H1 (cell line): Measurements from ENCODE around the gene IL18R1. TPM values are rescaled to one million over a fixed set of nuclear protein-coding genes. Genes with fewer than 3 reads are reported as not detected.

Source experiments
- CTCF ChIA-PET: fragments of 300-600 bp; sonication (Branson Sonifier 250); formaldehyde crosslinking; loops from one replicate; lab custom pipeline; 2021; ENCODE audit not compliant: partially characterized antibody; lab: Charles Lee
- POLR2A ChIA-PET: fragments of 300-600 bp; sonication (Branson Sonifier 250); formaldehyde crosslinking; loops from one replicate; lab custom pipeline; 2021; ENCODE audit warnings: inconsistent platforms; ENCODE audit not compliant: partially characterized antibody; lab: Charles Lee
- DNase-seq, 2 experiments: peaks; one replicate each; pipeline versions ENCODE4 v3.0.0 to v3.0.0-alpha.2; 2010 to 2022; ENCODE audit warnings: low spot score in 2 of 2, low read depth in 1 of 2, mixed read lengths in 1 of 2
- FAIRE-seq: peaks from 2 replicates; lab custom pipeline; 2011; peaks lifted over from hg19 to GRCh38; lab: Jason Lieb, UNC
- H2AFZ ChIP-seq: 2 replicates; pipeline ENCODE4 v1.8.1; 2012; ENCODE audit warnings: low read length, inconsistent platforms
- H2AK5ac ChIP-seq: 2 replicates; pipeline ENCODE4 v1.6.1; 2013; ENCODE audit warnings: low read depth, low read length
- H2BK120ac ChIP-seq: replicated peaks from 2 replicates; pipeline ENCODE3; 2013; ENCODE audit warnings: low read depth, low read length, inconsistent platforms
- H2BK12ac ChIP-seq: 2 replicates; pipeline ENCODE4 v1.6.1; 2013; ENCODE audit warnings: low read depth, low read length
- H2BK15ac ChIP-seq: 2 replicates; pipeline ENCODE4 v1.6.1; 2013; ENCODE audit warnings: low read length
- H2BK20ac ChIP-seq: 2 replicates; pipeline ENCODE4 v1.6.1; 2013; ENCODE audit warnings: low read length
- H2BK5ac ChIP-seq: 2 replicates; pipeline ENCODE4 v1.6.1; 2013; ENCODE audit warnings: low read depth, low read length
- H3K14ac ChIP-seq: 2 replicates; pipeline ENCODE4 v1.6.1; 2013; ENCODE audit warnings: inconsistent platforms; ENCODE audit not compliant: insufficient read length
- H3K18ac ChIP-seq: 2 replicates; pipeline ENCODE4 v1.6.1; 2013; ENCODE audit warnings: low read length; ENCODE audit errors: extremely low read depth
- H3K23ac ChIP-seq: 2 replicates; pipeline ENCODE4 v1.6.1; 2013; ENCODE audit warnings: inconsistent platforms; ENCODE audit not compliant: insufficient read length
- H3K23me2 ChIP-seq: 2 replicates; pipeline ENCODE4 v1.6.1; 2013; ENCODE audit warnings: low read depth, low read length
- H3K27ac ChIP-seq: 2 replicates; pipeline ENCODE4 v1.6.1; 2011; ENCODE audit warnings: low read depth, low read length, inconsistent platforms
- H3K27me3 ChIP-seq, 4 experiments: replicated peaks in 1 of 4; 1 replicate in 1 of 4; 2 replicates in 3 of 4; pipeline versions ENCODE4 v1.6.1 to v1.8.1; 2011 to 2013; ENCODE audit warnings: low read length in 3 of 4, mild to moderate bottlenecking in 3 of 4, inconsistent platforms in 2 of 4, mixed read lengths in 2 of 4, moderate library complexity in 1 of 4; ENCODE audit not compliant: control insufficient read depth in 3 of 4, insufficient read depth in 3 of 4; ENCODE audit errors: extremely low read depth in 1 of 4
- H3K36me3 ChIP-seq, 4 experiments: 2 replicates each; pipeline versions ENCODE4 v1.6.1 to v1.8.1; 2011 to 2013; ENCODE audit warnings: mild to moderate bottlenecking in 4 of 4, low read length in 3 of 4, moderate library complexity in 2 of 4, control low read depth in 1 of 4, inconsistent platforms in 1 of 4; ENCODE audit not compliant: insufficient read depth in 4 of 4, control insufficient read depth in 2 of 4
- H3K4ac ChIP-seq: replicated peaks from 2 replicates; pipeline ENCODE3; 2013; ENCODE audit warnings: low read length, low read depth, mixed read lengths, inconsistent platforms; ENCODE audit not compliant: insufficient read length
- H3K4me1 ChIP-seq, 4 experiments: replicated peaks in 1 of 4; 1 replicate in 1 of 4; 2 replicates in 3 of 4; pipeline versions ENCODE4 v1.6.1 to v1.8.1; 2011 to 2013; ENCODE audit warnings: low read length in 3 of 4, inconsistent platforms in 2 of 4, mixed read lengths in 1 of 4; ENCODE audit not compliant: insufficient read depth in 4 of 4, control insufficient read depth in 3 of 4
- H3K4me2 ChIP-seq, 2 experiments: 2 replicates each; pipeline versions ENCODE4 v1.6.1 to v1.8.1; 2011 to 2013; ENCODE audit warnings: low read depth in 2 of 2, low read length in 2 of 2, control low read depth in 1 of 2, inconsistent platforms in 1 of 2, mild to moderate bottlenecking in 1 of 2; ENCODE audit not compliant: insufficient read depth in 1 of 2
- H3K4me3 ChIP-seq, 4 experiments: fragments of 200-600, 300-600 bp in 1 of 4; sonication (generic), shearing (Covaris generic), sonication (Bioruptor Twin) in 1 of 4; 2 replicates each; pipeline versions ENCODE4 v1.5.1 to v1.8.1; 2011 to 2016; ENCODE audit warnings: low read length in 4 of 4, low read depth in 3 of 4, control low read depth in 2 of 4, inconsistent platforms in 2 of 4, mild to moderate bottlenecking in 2 of 4, mixed read lengths in 1 of 4, moderate library complexity in 1 of 4; ENCODE audit not compliant: insufficient read depth in 2 of 4; ENCODE audit errors: extremely low read depth in 1 of 4
- H3K56ac ChIP-seq: replicated peaks from 2 replicates; pipeline ENCODE3; 2013; ENCODE audit warnings: low read depth, mild to moderate bottlenecking, mixed read lengths, low read length, inconsistent platforms; ENCODE audit not compliant: insufficient read length
- H3K79me1 ChIP-seq: 2 replicates; pipeline ENCODE4 v1.6.1; 2013; ENCODE audit warnings: low read depth, low read length, control low read depth
- H3K79me2 ChIP-seq, 2 experiments: 2 replicates each; pipeline versions ENCODE4 v1.6.1 to v1.8.1; 2012 to 2013; ENCODE audit warnings: low read length in 2 of 2, mild to moderate bottlenecking in 2 of 2, inconsistent platforms in 1 of 2; ENCODE audit not compliant: insufficient read depth in 2 of 2, control insufficient read depth in 1 of 2
- H3K9ac ChIP-seq, 4 experiments: replicated peaks in 1 of 4; 1 replicate in 1 of 4; 2 replicates in 3 of 4; pipeline versions ENCODE4 v1.6.1 to v1.8.1; 2011 to 2013; ENCODE audit warnings: low read depth in 3 of 4, low read length in 3 of 4, control low read depth in 2 of 4, mild to moderate bottlenecking in 2 of 4, moderate library complexity in 2 of 4, inconsistent platforms in 1 of 4; ENCODE audit errors: extremely low read depth in 1 of 4
- H3K9me3 ChIP-seq, 2 experiments: 2 replicates each; pipeline versions ENCODE4 v1.6.1 to v1.8.1; 2012 to 2013; ENCODE audit warnings: mild to moderate bottlenecking in 2 of 2, moderate library complexity in 2 of 2, control low read depth in 1 of 2, inconsistent platforms in 1 of 2, low read depth in 1 of 2, low read length in 1 of 2, mixed read lengths in 1 of 2; ENCODE audit not compliant: insufficient read depth in 2 of 2
- H4K20me1 ChIP-seq, 2 experiments: replicated peaks in 1 of 2; 2 replicates each; pipeline versions ENCODE3 to v1.8.1; 2011 to 2013; ENCODE audit warnings: inconsistent platforms in 2 of 2, low read length in 2 of 2, mild to moderate bottlenecking in 1 of 2; ENCODE audit not compliant: insufficient read depth in 2 of 2, control insufficient read depth in 1 of 2
- H4K5ac ChIP-seq: 2 replicates; pipeline ENCODE4 v1.6.1; 2013; ENCODE audit warnings: low read length, low read depth, mixed read lengths, inconsistent platforms; ENCODE audit not compliant: insufficient read length
- H4K8ac ChIP-seq: 2 replicates; pipeline ENCODE4 v1.8.0; 2013; ENCODE audit warnings: mild to moderate bottlenecking, moderate library complexity, low read length, inconsistent platforms; ENCODE audit not compliant: insufficient read depth; ENCODE audit errors: extremely low read depth
- H4K91ac ChIP-seq: replicated peaks from 2 replicates; pipeline ENCODE3; 2013; ENCODE audit warnings: low read length, mixed read lengths, inconsistent platforms; ENCODE audit not compliant: insufficient read length
- ASH2L ChIP-seq: fragments of 200-600, 300-600 bp; sonication (generic); IDR thresholded peaks from one replicate; pipeline ENCODE4 v1.7.1; 2017; ENCODE audit warnings: low read length
- BACH1 ChIP-seq: IDR thresholded peaks from 2 replicates; pipeline ENCODE4 v1.6.1; 2012; ENCODE audit warnings: low read length, improper control_type of control experiment
- EGR1 ChIP-seq: IDR thresholded peaks from 2 replicates; pipeline ENCODE4 v1.6.1; 2011; ENCODE audit warnings: low read depth, low read length, borderline replicate concordance
- EZH2 ChIP-seq: fragments of 200-600 bp; sonication (generic); IDR thresholded peaks from 2 replicates; pipeline ENCODE4 v1.7.1; 2012; ENCODE audit warnings: low read depth, mild to moderate bottlenecking, moderate library complexity, low read length, inconsistent platforms; ENCODE audit not compliant: severe bottlenecking
- POLR2A ChIP-seq, 2 experiments: IDR thresholded peaks; 1 replicate in 1 of 2; 2 replicates in 1 of 2; pipeline ENCODE4 v1.6.1; 2011; ENCODE audit warnings: low read depth in 2 of 2, low read length in 2 of 2, mild to moderate bottlenecking in 2 of 2; ENCODE audit errors: control extremely low read depth in 1 of 2
- RXRA ChIP-seq: IDR thresholded peaks from 2 replicates; pipeline ENCODE4 v1.6.1; 2011; ENCODE audit warnings: low read depth, mild to moderate bottlenecking, low read length, moderate library complexity; ENCODE audit not compliant: insufficient read depth
- WGBS, 2 experiments: shearing (Covaris generic) in 1 of 2; methylation state at CpG; one replicate each; pipeline versions ENCODE4 v1.1.6 to v1.1.7; 2013 to 2015; ENCODE audit warnings: low lambda C conversion rate in 2 of 2, mixed read lengths in 2 of 2, inconsistent platforms in 1 of 2, low coverage in 1 of 2, missing lambda C conversion rate in 1 of 2; ENCODE audit not compliant: insufficient replicate concordance in 2 of 2, insufficient coverage in 1 of 2, insufficient read length in 1 of 2; ENCODE audit errors: extremely low coverage in 1 of 2, missing lambda C conversion rate in 1 of 2; 5-methylcytosine and 5-hydroxymethylcytosine counted together
- polyA plus RNA-seq, 7 experiments: library from polyadenylated mRNA; depleted of rRNA in 3 of 7; stranded (reverse) in 5 of 7; unstranded in 2 of 7; fragments of >200 nt in 5 of 7; fragments of 200-250 nt in 2 of 7; gene quantifications; 1 replicate in 5 of 7; 2 replicates in 1 of 7; 4 replicates in 1 of 7; pipeline versions ENCODE4 v1.2.1 to v1.2.3, GENCODE V29; 2011 to 2013; ENCODE audit warnings: missing spikeins in 2 of 7, mixed read lengths in 2 of 7
- total RNA-seq: library from RNA; stranded (reverse); fragmentation: NEBNext Ultra II Directional; extraction: Animal tissue kit (Norgen Biotek cat#: 25700); gene quantifications from 2 replicates; pipeline ENCODE4 v1.2.1, GENCODE V29; 2021

Gene IL18R1
- total and polyA plus RNA-seq, 2 of the 8 experiments (the other 6 are each of a cell fraction or from before 2014, with no cell fraction given), result 0.54 TPM; not detected in 1

DNA sequence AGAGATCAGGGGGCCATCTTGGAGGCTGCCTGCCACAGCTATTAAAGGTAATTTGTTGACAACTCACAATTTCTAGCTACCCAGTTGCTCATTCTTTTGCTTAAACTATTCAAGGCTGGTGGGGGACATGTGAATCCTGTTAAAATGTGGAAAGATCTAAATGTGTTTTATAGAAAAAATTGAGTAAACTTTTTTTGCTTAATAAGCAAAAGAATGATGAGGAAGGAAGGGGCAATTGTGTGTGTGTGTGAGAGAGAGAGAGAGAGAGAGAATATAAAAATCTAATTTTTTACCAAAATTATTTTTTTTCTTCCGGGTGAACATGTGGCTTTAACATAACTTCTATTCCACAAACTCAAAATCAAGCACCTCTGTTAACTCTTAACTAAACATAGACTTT, 49.5 kb upstream of the IL18R1 start:
- no peak overlapping the region for H3K18ac ChIP-seq
- no peak overlapping the region for H2BK20ac ChIP-seq
- no peak overlapping the region for H2BK12ac ChIP-seq
- H2AFZ ChIP-seq, result no peak overlapping the region
- no peaks in the 10 kb centered on the region for H3K27me3 ChIP-seq
- 100% methylated on average over 1 of the region's 1 CpG; no CpG with 5 or more reads in 1 of the 2 experiments for WGBS, 2 experiments
- H4K8ac ChIP-seq, result no peak overlapping the region
- DNase-seq (no peak), FAIRE-seq (no peak)
- H3K4me1 ChIP-seq, result no peaks in the 10 kb centered on the region
- H4K5ac ChIP-seq, result no peak overlapping the region
- H3K79me2 ChIP-seq, result no peaks in the 10 kb centered on the region
- H3K4me2 ChIP-seq, result no peak overlapping the region
- H3K56ac ChIP-seq, result no peak overlapping the region
- no peak overlapping the region for H3K9ac ChIP-seq
- no peaks in the 10 kb centered on the region for H4K20me1 ChIP-seq
- no peaks in the 10 kb centered on the region for H3K23me2 ChIP-seq
- no peak overlapping the region for H4K91ac ChIP-seq
- no peak overlapping the region for H3K14ac ChIP-seq
- CTCF ChIA-PET, result interaction anchor here (0.7 kb wide), 1 partner anchor 184 kb away, joined by 3 read pairs; no protein-coding TSS in a partner anchor
- no peak for TF ChIP-seq BACH1
- TF ChIP-seq POLR2A (IDR thresholded peaks at IDR 0.05; ENCODE audit: control extremely low read depth in 1 of 2, low read depth in 2 of 2, low read length in 2 of 2), result no peak
- TF ChIP-seq EZH2, result no peak
- no peak for TF ChIP-seq EGR1
- no peak for TF ChIP-seq RXRA
- no peak for TF ChIP-seq ASH2L
- TF ChIP-seq, all 59 proteins: peak for 0
- Histone ChIP-seq H3K4ac (no peak overlapping the region), H3K9me3 (no peaks in the 10 kb centered on the region), H3K4me3 (no peak overlapping the region), H3K79me1 (no peaks in the 10 kb centered on the region), H2AK5ac (no peak overlapping the region), H2BK120ac (no peak overlapping the region), H2BK5ac (no peak overlapping the region), H3K23ac (no peak overlapping the region), H3K36me3 (no peaks in the 10 kb centered on the region), H2BK15ac (no peak overlapping the region), H3K27ac (no peak overlapping the region)
- POLR2A ChIA-PET, result no interaction called here
